ENCODE results near the gene FAM50B. TPM values are rescaled to one million over a fixed set of nuclear protein-coding genes. Genes with fewer than 3 reads are reported as not detected.
"Not testable (repeated sequence)": the region's sequence is repeated elsewhere in the genome, so short reads cannot be mapped to it uniquely, and the experiment has no call there.

FAM50B gene
- total RNA-seq, 1 experiment from 2014 or later = 2.2 TPM

DNA sequence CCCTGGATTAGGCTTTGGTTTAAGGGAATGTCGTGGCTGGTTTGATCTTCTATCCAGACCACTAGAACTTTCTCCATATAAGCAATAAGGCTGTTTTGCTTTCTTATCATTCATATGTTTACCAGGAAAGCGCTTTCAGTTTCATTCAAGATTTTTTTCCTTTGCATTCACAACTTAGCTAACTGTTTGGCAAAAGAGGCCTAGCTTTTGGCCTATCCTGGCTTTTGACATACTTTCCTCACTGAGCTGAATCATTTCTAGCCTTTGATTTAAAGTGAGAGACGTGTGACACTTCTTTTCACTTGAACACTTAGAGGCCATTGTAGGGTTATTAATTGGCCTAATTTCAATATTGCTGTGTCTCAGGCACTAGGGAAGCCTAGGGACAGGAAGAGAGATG is 1.7 kb upstream of the FAM50B start:
- DNase-seq (ENCODE audit: low read depth) = peak; percentile 14

DNA sequence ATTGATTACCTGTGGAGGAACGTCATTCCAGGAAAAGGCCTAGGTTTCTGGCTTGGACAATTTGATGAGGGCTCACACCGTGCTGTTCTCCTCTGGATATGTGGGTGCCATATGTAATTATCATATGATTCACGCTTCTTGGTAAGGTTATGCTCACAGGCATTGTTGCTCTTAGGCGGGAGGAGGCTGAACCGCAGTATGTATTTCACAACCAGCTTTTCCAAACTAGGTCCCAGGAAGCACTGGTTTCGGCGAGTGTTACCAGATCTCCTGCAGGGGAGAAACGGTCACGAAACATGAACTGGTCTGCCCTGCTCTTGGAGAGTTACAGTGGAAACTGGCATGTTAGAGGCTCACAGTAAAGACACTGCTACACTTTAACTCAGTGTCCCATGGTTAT is 793 bp upstream of the FAM50B start:
- peak; percentile 83 for DNase-seq (ENCODE audit: low read depth)

DNA sequence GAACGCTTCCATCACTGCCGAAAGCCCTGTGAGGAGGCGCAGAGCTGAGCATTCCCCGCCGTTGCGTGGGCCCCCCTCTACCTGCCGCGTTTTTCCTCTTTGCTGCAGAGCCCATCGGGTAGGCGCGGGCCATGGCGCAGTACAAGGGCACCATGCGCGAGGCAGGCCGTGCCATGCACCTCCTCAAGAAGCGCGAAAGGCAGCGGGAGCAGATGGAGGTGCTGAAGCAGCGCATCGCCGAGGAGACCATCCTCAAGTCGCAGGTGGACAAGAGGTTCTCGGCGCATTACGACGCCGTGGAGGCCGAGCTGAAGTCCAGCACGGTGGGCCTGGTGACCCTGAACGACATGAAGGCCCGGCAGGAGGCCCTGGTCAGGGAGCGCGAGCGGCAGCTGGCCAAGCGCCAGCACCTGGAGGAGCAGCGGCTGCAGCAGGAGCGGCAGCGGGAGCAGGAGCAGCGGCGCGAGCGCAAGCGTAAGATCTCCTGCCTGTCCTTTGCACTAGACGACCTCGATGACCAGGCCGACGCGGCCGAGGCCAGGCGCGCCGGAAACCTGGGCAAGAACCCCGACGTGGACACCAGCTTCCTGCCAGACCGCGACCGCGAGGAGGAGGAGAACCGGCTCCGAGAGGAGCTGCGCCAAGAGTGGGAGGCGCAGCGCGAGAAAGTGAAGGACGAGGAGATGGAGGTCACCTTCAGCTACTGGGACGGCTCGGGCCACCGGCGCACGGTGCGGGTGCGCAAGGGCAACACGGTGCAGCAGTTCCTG is 693 bp downstream of the FAM50B start:
- no peak for DNase-seq (ENCODE audit: low read depth)

DNA sequence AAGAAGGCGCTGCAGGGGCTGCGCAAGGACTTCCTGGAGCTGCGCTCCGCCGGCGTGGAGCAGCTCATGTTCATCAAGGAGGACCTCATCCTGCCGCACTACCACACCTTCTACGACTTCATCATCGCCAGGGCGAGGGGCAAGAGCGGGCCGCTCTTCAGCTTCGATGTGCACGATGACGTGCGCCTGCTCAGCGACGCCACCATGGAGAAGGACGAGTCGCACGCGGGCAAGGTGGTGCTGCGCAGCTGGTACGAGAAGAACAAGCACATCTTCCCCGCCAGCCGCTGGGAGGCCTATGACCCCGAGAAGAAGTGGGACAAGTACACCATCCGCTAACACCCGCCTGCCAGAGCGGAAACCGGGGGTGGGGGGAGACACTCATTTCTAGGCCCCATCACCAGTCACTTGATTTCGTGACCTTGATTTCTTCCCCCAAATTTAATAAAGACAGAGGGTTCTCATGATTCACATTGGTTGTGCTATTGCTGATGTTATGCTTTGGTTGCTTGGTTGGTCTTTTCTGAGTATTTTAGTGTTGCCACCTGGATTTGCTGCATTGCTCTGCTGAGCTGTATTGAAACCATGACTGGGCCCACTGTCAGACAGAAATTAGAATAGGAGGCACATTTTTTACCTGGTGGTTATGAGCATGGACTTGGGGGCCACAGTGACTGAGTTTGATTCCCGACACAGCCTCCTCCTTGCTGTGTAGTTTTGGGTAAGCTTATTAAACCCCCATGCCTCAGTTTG is 1.5 kb downstream of the FAM50B start:
- no peak for DNase-seq (ENCODE audit: low read depth)

DNA sequence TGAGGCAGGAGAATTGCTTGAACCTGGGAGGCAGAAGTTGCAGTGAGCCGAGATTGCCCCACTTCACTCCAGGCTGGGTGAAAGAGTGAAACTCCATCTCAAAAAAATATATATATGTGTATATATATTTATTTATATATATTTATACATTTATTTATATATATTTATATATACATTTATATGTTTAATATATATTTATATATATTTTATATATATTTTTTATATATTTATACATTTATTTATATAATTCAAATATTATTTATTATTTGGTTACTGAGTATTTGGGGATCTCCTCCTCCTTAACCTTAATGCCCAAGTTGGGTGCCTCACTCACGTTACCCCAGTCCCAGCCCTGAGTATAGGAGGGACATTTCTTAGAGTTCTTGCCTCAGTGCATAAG is 2.7 kb downstream of the FAM50B start:
- no peak for DNase-seq (ENCODE audit: low read depth)

DNA sequence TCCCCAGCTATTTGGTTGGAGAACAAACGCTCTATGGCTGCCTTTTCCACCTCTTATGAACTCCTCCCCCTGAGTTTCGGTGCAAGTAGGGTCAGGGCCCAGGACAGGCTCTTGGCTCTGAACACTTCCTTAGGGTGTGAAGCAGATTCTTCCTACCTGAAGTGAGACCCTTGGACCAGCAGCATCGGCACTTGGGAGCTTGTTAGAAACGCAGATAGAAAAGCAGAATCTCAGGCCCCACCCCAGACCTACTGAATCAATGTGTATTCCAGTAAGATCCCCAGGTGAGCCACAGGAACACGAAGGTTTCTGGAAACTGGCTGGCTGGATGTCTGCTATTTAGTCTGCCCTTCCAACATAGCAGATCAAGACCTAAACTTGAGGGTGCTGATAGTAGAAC is 3.2 kb downstream of the FAM50B start:
- no peak for DNase-seq (ENCODE audit: low read depth)

DNA sequence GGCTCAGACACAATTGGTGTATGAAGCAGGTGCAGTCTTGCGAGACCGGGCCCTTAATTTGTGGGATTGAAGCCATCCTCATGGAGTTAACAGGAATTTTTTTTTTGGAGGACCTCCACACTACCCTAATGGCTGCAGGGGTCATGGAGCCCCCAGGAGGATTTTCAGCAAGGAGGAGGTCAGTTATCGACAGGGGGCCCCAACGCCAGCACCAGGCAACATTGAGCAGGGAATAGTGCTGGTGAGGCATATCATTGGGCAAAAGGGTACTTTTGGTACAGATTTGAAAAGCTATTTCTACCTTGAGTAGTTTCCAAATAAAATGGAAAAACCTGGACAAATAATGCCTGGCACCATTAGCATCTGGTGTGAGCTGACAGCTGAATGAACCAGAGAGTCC is 6.7 kb downstream of the FAM50B start:
- DNase-seq (ENCODE audit: low read depth) = no peak

DNA sequence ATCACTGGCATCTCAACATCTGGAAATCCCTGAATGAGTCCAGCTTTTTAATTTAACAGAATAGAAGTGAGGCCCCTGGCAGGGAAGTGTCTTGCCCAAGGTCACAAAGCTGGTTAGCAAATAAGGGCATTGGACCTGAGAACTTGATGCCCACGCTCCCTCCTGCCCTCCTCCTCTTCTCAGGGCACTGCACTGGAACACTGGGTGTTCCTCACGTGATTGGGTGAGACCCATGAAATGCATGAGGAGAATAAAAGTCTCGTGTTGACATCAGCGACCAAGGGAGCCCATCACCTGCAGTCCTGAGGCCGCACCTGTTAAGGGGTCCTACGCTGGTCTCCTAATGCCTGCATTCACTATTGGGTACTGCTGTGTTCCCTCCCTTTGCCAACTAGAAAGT is 7.4 kb downstream of the FAM50B start:
- DNase-seq (ENCODE audit: low read depth) = no peak

DNA sequence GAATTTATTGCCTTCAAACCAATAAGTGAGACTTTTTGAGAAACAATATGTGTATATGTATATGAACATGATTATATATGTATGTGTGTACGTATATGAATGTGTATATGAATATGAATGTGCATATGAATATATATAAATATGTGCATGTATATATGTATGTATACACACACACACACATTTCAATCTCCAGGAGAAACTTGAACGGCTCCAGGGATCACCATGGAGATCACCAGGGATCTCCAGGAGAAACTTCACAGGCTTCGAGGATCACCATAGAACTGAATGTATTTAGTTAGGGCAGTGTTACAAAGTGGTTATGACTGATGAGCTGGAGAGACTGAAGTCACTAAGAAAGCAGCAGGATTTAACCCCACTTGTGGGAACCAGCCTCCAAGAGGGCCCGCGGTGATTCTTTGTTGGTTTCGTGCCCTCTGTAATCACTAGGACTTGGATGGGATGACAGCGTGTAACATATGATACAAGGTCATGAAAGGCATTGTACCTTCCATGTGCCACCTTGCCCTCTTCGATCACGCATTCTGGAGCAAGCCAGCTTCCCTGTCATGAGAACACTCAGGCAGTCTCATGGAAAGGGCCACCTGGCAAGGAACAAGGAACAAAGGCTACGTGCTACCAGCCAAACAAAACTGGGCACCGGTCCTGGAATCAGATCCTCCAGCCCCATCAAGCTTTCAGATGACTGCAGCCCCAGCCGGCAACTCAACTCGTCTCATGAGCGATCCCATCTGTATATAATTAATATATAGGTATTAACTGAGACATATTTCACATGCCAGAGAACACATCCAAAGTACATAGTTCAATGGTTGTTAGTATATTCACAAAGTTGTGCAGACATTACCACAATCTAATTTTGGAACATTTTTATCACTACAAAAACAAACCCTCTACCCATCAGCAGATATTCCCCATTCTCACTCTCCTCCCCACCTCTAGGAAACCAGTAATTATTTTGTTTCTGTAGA is 8.6 kb downstream of the FAM50B start:
- DNase-seq (ENCODE audit: low read depth) = no peak

DNA sequence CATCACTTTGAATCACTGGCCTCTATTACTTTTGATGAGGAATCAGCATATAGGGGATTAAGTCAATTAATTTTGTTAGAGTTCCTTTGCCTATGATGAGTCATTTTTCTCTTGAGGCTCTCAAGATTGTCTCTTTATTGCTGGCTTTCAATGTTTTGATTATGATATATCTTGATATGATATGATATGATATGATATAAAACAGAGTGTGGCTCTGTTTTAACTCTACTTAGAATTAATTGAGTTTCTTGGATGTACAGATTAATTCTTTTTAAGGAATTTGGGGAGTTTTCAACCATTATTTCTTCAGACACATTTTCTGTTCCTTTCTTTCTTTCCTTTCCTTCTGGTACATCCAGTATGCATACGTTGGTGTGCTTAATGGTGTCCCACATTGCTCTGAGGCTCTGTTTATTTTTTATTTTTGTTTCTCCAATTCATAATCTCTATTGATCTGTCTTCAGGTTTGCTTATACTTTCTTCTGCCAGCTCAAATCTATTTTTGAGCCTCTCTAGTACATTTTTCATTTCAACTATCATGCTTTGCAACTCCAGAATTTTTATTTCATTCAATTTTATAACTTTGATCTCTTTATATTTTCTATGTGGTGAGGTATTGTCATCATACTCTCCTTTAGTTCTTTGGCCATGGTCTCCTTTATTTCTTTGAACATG is 10.8 kb downstream of the FAM50B start:
- no peak for DNase-seq (ENCODE audit: low read depth)

DNA sequence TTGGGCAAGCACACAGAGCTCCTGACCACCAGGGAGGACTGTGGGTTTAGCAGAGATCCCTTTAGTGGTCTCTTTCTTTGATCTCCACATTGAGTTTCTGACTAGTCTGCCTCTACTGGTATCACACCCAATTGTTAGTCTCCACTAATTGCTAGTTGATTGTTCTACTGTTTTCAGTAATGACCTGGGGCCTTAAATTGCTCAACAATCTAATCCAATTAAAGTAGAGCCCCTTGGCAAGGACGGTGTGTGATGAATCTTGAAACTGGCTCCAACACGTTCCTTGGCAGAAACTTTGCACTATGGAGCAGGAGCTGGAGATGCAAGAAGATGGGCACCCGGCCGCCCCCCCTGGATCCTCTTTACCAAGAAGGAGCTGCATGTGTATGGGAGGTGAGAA is 12.3 kb downstream of the FAM50B start:
- no peak for DNase-seq (ENCODE audit: low read depth)

DNA sequence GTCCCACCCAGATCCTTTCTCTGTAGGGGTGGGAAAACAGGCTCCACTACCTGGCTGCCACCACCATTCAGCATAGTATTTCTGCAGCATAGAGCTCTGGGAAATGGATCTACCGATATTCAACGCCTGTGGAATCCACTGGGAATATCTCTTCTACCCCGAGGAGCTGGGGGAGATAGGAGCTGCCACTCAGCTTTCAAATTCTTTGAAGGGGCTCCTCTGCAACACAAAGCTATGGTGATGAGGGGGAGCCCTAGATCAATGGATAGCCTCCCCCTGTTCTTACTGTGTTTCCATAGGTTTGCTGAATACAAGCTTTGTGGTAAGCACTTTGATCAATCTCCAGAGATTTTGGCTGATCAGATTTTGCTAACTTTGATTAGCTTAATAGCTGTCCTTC is 12.9 kb downstream of the FAM50B start:
- DNase-seq (ENCODE audit: low read depth) = no peak

DNA sequence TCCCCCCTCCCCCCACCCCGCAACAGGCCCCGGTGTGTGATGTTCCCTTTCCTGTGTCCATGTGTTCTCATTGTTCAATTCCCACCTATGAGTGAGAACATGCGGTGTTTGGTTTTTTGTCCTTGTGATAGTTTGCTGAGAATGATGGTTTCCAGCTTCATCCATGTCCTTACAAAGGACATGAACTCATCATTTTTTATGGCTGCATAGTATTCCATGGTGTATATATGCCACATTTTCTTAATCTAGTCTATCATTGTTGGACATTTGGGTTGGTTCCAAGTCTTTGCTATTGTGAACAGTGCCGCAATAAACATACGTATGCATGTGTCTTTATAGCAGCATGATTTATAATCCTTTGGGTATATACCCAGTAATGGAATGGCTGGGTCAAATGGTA is 14.1 kb downstream of the FAM50B start:
- DNase-seq (ENCODE audit: low read depth) = not testable (repeated sequence)

DNA sequence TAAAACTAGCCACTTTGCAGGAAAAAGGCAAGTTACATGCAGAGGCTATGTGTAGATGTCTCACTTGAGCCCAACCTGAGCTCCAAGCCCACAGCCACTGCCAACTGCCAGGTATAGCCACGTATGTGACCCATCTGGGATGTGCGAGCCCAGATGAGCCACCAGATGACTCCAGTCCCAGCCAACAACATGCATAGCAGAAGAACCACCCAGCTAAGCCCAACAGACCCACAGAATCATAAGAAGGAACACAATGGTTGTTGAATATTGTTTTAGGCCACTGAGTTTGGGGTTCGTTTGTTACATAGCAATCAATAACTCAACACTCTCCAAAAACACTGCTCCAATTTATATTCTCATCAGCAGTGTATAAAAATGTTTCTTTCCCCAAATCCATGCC is 16.3 kb downstream of the FAM50B start:
- DNase-seq (ENCODE audit: low read depth) = no peak

DNA sequence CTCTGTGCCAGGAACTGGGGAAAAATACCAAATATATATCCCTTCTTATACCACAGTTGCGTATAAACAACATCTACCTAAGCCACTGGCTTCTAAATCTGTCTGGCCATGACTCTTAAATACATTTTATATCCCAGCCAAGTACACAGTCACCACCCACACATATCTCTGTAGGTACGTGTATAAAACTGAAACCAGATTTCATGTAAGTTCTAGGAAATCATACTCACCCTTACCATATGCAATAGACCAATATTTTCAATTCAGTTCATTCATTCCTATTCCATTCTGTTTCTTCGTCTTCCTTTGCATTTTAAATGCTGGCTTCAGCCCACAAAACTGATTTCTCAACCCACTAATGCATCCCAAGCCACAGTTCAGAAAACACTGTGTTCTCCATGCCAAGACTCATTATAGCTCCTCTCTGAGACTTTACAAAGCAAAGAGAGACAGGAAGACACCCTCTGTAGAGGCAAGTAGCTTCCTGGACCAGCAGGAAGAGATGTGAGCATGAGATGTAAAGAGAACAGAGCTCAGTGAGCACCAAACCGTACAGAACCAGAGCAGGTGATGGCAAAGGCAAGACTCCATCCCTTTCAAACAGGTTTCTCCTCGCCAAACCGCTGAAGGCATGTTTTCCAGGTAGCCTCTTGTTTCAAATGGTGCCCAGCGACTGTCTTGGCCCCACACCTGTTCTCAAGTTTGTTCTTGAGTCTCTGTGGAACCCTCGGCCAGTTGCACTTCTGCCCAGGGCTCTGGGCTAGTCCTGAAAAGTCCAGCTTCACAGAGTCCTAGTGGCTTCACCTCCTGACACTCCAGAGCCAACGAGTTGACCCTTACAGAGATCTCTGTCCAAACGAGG is 18.7 kb downstream of the FAM50B start:
- no peak for DNase-seq (ENCODE audit: low read depth)

DNA sequence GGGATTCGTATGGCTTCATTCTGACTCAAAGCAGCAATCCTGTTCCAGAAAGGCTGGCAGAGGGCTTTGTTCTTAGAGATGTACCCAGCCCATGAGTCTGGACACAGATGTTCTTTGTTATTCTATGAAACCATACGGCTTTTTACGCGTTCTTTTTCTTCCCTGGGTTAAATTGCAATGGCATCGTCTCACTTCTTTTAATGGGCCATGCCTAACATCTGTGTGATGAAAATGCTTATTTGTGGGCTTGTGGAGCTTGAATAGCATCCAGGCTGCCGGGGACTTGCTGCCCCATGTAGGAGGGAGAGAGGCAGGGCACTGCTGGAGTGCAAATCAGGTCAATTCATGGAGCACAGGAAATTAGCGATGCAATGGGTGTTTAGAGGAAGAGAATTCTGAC is 19.4 kb downstream of the FAM50B start:
- DNase-seq (ENCODE audit: low read depth) = peak; percentile 73

DNA sequence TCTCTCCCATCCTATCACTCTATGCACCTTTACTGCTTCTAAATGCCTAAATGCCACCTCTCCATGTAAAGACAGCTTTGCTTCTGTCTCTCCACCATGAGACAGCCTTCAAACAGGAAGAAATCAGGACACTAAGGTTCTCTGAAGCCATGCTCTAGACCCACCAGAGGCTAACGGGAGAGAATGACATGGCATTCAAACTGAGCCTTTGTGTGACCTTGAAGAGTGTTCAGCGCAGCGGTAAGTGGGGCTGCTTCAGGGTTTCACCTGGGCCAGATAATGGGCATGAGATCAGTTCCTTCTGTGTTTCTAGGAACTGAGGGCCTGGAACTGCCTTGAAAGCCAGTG is 20.1 kb downstream of the FAM50B start:
- DNase-seq (ENCODE audit: low read depth) = no peak

DNA sequence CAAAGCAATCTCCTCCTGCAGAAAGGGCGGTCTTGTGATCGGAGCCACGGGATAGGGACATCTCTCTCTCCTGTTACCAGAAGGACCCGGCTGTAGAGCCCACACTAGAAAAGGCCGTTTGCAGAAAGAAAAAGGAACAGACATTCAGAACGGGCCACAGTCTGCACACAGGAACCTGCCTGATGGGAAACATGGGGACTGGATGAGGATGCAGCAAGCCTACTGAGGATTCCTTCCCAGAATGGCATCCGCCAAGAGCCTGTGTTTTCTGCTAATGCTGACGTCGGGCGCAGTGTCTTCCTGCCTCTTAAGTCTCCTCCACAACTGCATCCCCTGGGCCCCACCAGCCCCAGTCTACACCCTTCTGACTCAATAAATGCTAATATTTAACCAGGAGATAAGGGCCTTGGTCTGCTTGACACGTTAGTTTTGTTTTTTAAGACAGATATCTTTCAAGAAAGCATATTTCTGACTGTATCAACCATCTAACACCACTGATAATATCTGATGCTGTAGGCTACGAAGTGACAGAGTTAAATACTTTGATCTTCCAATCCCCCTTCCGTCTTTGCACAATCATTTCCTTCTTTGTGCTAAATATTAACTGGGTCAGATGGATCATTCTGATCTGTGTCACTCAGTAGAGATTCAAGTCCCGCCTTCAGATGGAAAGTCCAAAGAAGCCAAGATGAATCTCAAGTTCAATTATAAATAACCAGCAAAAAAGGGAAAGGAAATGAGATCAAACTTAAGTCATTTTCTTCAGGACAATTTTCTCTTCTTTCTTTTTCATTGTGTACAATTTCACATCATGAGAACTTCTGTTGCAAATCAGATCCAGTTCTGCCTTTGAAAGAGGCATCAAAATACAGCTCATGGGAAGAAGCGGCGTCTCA is 20.7 kb downstream of the FAM50B start:
- DNase-seq (ENCODE audit: low read depth) = no peak

DNA sequence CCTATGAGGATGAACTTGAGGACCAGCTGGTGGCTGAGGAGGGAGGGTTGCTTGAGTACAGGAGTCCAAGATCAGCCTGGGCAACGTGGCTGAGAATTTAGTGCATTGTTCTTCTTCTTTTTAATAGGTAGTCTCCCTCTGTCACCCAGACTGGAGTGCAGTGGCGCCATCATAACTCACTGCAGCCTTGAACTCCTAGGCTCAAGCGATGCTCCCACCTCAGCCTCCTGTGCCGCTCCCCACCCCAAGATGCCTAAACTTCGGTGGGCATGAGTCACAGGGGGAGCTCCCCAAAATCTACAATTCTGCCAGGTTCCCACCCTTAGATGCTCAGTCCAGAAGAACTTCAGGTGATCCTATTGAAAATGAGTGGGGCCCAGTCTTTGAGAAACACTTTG is 21.4 kb downstream of the FAM50B start:
- DNase-seq (ENCODE audit: low read depth) = no peak

DNA sequence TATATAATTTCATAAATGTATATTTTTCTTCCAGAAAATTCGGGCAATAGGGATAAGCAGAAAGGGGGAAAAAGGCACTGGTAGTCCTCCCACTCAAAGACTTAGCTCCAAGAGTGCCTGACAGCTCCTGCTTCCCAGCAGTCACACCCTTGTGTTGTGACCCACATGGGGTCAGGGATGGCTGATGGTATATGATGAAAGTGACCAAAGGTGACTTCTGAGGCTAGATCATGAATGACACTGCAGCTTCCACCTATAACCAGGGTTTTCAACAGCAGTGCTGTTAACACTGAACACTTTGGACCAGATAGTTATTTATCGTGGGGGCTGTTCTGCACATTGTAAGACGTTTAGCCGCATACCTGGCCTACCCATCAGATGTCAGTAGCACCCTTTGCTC is 22.3 kb downstream of the FAM50B start:
- no peak for DNase-seq (ENCODE audit: low read depth)
